ENCODE results near the gene RPL32. TPM values are rescaled to one million over a fixed set of nuclear protein-coding genes. Genes with fewer than 3 reads are reported as not detected.
"Not testable (repeated sequence)": the region's sequence is repeated elsewhere in the genome, so short reads cannot be mapped to it uniquely, and the experiment has no call there.

Gene RPL32
- total RNA-seq, 1 experiment from 2014 or later, result 2,021 TPM

DNA sequence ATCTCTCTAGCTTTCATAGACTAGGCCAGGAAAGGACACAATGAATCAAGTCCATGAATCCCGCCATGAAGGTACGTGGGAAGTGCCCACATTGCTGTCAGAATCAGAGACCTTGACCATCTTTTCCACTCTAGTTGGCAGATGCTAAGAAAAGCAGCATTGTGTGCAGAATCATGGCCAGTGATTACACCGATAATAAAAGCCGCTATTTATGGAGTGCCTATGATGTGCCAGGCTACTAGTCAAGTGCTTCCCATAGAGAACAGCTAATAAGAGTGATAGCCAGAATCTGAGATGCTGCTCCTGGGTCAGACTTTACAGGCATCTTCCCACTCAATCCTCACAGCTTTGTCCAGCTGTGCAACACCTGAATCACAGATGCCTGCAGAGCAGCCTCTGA is 13.2 kb upstream of the RPL32 start:
- no peak overlapping the region for H4K8ac ChIP-seq (replicated peaks; ENCODE audit: insufficient read length, low read depth, low read length)
- no peaks in the 10 kb centered on the region for H3K9me3 ChIP-seq (ENCODE audit: control insufficient read depth, low read depth, low read length)
- Mint-ChIP-seq H3K9me3 (peaks cover 5 to 9% of the 10 kb centered on the region in 2 experiments; a peak in 2 of 5 replicates), H3K36me3 (ENCODE audit: insufficient read depth in 1 of 3, low read depth in 3 of 3) (no peaks in the 10 kb centered on the region), H3K27ac (no peak overlapping the region), H3K4me3 (no peak overlapping the region), H3K4me1 (0 out of 4 replicates have a peak, but pooled peaks cover 2 to 3% of the 10 kb centered on the region in 2 experiments), H3K27me3 (ENCODE audit: low read depth) (peaks cover 35% of the 10 kb centered on the region)
- no peak overlapping the region for H2BK5ac ChIP-seq (ENCODE audit: insufficient read length, low read length)
- H4K91ac ChIP-seq (ENCODE audit: insufficient read length, low read depth, low read length), result no peak overlapping the region
- DNase-seq, result no peak
- no CpG with 5 or more reads among the region's 4 CpGs for WGBS (ENCODE audit: extremely low coverage, insufficient read length, low lambda C conversion rate)
- no peak overlapping the region for H3K9ac ChIP-seq (ENCODE audit: extremely low read depth, insufficient read length, low read length)
- H3K23me2 ChIP-seq (ENCODE audit: insufficient read length, low read depth, low read length, poor library complexity, severe bottlenecking), result no peaks in the 10 kb centered on the region
- no peak overlapping the region for H2AFZ ChIP-seq (ENCODE audit: low read length)
- H3K4me1 ChIP-seq (ENCODE audit: insufficient read depth, low read length), result no peaks in the 10 kb centered on the region
- no peaks in the 10 kb centered on the region; the same call in 1 of the 2 replicates for H3K27me3 ChIP-seq (ENCODE audit: insufficient read depth, low read length)
- H3K23ac ChIP-seq (ENCODE audit: insufficient read length, low read depth, low read length), result no peak overlapping the region
- no peak overlapping the region for H3K56ac ChIP-seq (ENCODE audit: insufficient read length, low read depth, low read length)
- no peak overlapping the region for H3K4ac ChIP-seq (ENCODE audit: low read depth, low read length)
- no peak overlapping the region for H3K14ac ChIP-seq (ENCODE audit: insufficient read depth, low read length)
- H2BK12ac ChIP-seq (ENCODE audit: insufficient read length, low read depth, low read length), result no peak overlapping the region
- no peak overlapping the region for H3K18ac ChIP-seq (ENCODE audit: insufficient read length, low read depth, low read length)
- H2BK20ac ChIP-seq (ENCODE audit: low read depth, low read length, poor library complexity, severe bottlenecking), result no peak overlapping the region
- no peak overlapping the region for H2BK15ac ChIP-seq (ENCODE audit: low read depth, low read length)
- no peaks in the 10 kb centered on the region for H3K79me2 ChIP-seq (ENCODE audit: insufficient read depth, low read length)
- no peak overlapping the region for H4K5ac ChIP-seq (ENCODE audit: insufficient read length, low read depth, low read length)
- H3K4me2 ChIP-seq (ENCODE audit: insufficient read depth, insufficient read length, low read length), result no peak overlapping the region
- H3T11ph ChIP-seq (ENCODE audit: low read length), result no peak overlapping the region
- no peak overlapping the region for H2AK5ac ChIP-seq (ENCODE audit: insufficient read length, low read length)
- no peaks in the 10 kb centered on the region for H3K79me1 ChIP-seq (ENCODE audit: insufficient read depth, low read depth, low read length, poor library complexity, severe bottlenecking)
- H2BK120ac ChIP-seq (ENCODE audit: low read depth, low read length, poor library complexity, severe bottlenecking), result no peak overlapping the region
- H3K27ac ChIP-seq (ENCODE audit: insufficient read length, low read depth, low read length), result no peak overlapping the region
- H4K20me1 ChIP-seq (ENCODE audit: control insufficient read depth, insufficient read depth, insufficient read length), result no peaks in the 10 kb centered on the region
- TF ChIP-seq, protein P1, sequence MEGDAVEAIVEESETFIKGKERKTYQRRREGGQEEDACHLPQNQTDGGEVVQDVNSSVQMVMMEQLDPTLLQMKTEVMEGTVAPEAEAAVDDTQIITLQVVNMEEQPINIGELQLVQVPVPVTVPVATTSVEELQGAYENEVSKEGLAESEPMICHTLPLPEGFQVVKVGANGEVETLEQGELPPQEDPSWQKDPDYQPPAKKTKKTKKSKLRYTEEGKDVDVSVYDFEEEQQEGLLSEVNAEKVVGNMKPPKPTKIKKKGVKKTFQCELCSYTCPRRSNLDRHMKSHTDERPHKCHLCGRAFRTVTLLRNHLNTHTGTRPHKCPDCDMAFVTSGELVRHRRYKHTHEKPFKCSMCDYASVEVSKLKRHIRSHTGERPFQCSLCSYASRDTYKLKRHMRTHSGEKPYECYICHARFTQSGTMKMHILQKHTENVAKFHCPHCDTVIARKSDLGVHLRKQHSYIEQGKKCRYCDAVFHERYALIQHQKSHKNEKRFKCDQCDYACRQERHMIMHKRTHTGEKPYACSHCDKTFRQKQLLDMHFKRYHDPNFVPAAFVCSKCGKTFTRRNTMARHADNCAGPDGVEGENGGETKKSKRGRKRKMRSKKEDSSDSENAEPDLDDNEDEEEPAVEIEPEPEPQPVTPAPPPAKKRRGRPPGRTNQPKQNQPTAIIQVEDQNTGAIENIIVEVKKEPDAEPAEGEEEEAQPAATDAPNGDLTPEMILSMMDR (conservative IDR thresholded peaks at IDR 0.05), result no peak

DNA sequence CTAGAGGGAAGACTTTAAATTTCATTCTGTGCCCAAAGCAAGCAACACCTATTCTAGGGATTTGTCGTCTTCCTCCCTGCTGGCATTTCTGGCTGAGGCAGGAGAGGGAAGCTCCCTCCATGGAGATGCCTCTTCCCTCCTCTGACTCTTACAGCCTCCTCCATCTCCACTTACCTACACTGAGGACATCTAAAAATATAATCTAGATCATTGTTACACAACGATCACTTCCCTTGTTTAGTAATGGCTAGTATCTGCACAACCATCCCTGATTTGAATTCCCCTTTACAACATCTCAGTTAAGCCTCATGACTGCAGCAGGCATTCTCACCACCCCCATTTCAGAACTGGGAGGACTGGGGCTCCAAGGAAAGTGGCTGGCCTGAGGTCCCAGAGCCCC is 12.5 kb upstream of the RPL32 start:
- H4K91ac ChIP-seq (ENCODE audit: insufficient read length, low read depth, low read length); H4K8ac ChIP-seq (replicated peaks; ENCODE audit: insufficient read length, low read depth, low read length); H2AK5ac ChIP-seq (ENCODE audit: insufficient read length, low read length); H3K9me3 Mint-ChIP-seq; H3K18ac ChIP-seq (ENCODE audit: insufficient read length, low read depth, low read length); H3K4me3 Mint-ChIP-seq; H3K4me2 ChIP-seq (ENCODE audit: insufficient read depth, insufficient read length, low read length); H3K56ac ChIP-seq (ENCODE audit: insufficient read length, low read depth, low read length); H3K79me2 ChIP-seq (ENCODE audit: insufficient read depth, low read length); H3K23me2 ChIP-seq (ENCODE audit: insufficient read length, low read depth, low read length, poor library complexity, severe bottlenecking); H2BK20ac ChIP-seq (ENCODE audit: low read depth, low read length, poor library complexity, severe bottlenecking); H4K20me1 ChIP-seq (ENCODE audit: control insufficient read depth, insufficient read depth, insufficient read length); DNase-seq; H2BK120ac ChIP-seq (ENCODE audit: low read depth, low read length, poor library complexity, severe bottlenecking); H3K9ac ChIP-seq (ENCODE audit: extremely low read depth, insufficient read length, low read length); H2BK5ac ChIP-seq (ENCODE audit: insufficient read length, low read length); H2AFZ ChIP-seq (ENCODE audit: low read length); H3K23ac ChIP-seq (ENCODE audit: insufficient read length, low read depth, low read length); H3K14ac ChIP-seq (ENCODE audit: insufficient read depth, low read length); H3K27ac ChIP-seq (ENCODE audit: insufficient read length, low read depth, low read length); H3K4ac ChIP-seq (ENCODE audit: low read depth, low read length); H3K79me1 ChIP-seq (ENCODE audit: insufficient read depth, low read depth, low read length, poor library complexity, severe bottlenecking); H3K4me1 Mint-ChIP-seq; H3K9me3 ChIP-seq (ENCODE audit: control insufficient read depth, low read depth, low read length); H4K5ac ChIP-seq (ENCODE audit: insufficient read length, low read depth, low read length); H3K4me1 ChIP-seq (ENCODE audit: insufficient read depth, low read length); H2BK15ac ChIP-seq (ENCODE audit: low read depth, low read length); H3T11ph ChIP-seq (ENCODE audit: low read length); H2BK12ac ChIP-seq (ENCODE audit: insufficient read length, low read depth, low read length); H3K27ac Mint-ChIP-seq; H3K36me3 Mint-ChIP-seq (ENCODE audit: insufficient read depth in 1 of 3, low read depth in 3 of 3); H3K27me3 ChIP-seq (ENCODE audit: insufficient read depth, low read length): not testable (repeated sequence)
- peaks cover 34% of the 10 kb centered on the region for H3K27me3 Mint-ChIP-seq (ENCODE audit: low read depth)
- WGBS (ENCODE audit: extremely low coverage, insufficient read length, low lambda C conversion rate), result no CpG with 5 or more reads among the region's 2 CpGs
